GM12874 (cell line): ENCODE data around the gene NEURL1B.

ENCODE experiments used
- TF ChIP-seq, protein P1 (sequence below): IDR thresholded peaks from 2 replicates; pipeline ENCODE4 v1.5.1; 2011; ENCODE audit warnings: low read depth, mild to moderate bottlenecking, control low read depth, low read length, moderate library complexity; ENCODE audit not compliant: insufficient read depth

NEURL1B gene

GRCh38 chr5:172595596-172596455 lies 45.2 kb upstream of the NEURL1B start:
- TF ChIP-seq, protein P1, sequence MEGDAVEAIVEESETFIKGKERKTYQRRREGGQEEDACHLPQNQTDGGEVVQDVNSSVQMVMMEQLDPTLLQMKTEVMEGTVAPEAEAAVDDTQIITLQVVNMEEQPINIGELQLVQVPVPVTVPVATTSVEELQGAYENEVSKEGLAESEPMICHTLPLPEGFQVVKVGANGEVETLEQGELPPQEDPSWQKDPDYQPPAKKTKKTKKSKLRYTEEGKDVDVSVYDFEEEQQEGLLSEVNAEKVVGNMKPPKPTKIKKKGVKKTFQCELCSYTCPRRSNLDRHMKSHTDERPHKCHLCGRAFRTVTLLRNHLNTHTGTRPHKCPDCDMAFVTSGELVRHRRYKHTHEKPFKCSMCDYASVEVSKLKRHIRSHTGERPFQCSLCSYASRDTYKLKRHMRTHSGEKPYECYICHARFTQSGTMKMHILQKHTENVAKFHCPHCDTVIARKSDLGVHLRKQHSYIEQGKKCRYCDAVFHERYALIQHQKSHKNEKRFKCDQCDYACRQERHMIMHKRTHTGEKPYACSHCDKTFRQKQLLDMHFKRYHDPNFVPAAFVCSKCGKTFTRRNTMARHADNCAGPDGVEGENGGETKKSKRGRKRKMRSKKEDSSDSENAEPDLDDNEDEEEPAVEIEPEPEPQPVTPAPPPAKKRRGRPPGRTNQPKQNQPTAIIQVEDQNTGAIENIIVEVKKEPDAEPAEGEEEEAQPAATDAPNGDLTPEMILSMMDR = no peak

DNA sequence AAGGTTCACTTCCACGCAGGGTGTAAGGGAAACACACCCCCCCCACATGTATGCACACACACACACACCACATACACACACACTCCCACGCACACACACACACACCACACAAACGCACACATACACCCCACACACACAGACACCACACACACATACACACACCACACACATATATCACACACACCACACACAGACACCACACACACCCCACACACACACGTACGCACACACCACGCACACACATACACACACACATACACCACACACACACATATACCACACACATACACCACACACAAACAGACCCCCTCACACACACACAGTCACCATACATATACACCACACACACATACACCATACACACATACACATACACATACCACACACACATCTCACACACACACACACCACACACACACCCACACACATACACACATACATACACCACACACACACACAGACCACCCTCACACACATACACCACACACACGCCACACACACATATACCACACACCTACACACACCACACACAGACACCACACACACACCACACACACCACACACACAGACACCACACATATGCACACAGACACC lies 44.3 kb upstream of the NEURL1B start:
- TF ChIP-seq, protein P1 = no peak

GRCh38 chr5:172597755-172598155 lies 43.3 kb upstream of the NEURL1B start:
- TF ChIP-seq, protein P1 = no peak

DNA sequence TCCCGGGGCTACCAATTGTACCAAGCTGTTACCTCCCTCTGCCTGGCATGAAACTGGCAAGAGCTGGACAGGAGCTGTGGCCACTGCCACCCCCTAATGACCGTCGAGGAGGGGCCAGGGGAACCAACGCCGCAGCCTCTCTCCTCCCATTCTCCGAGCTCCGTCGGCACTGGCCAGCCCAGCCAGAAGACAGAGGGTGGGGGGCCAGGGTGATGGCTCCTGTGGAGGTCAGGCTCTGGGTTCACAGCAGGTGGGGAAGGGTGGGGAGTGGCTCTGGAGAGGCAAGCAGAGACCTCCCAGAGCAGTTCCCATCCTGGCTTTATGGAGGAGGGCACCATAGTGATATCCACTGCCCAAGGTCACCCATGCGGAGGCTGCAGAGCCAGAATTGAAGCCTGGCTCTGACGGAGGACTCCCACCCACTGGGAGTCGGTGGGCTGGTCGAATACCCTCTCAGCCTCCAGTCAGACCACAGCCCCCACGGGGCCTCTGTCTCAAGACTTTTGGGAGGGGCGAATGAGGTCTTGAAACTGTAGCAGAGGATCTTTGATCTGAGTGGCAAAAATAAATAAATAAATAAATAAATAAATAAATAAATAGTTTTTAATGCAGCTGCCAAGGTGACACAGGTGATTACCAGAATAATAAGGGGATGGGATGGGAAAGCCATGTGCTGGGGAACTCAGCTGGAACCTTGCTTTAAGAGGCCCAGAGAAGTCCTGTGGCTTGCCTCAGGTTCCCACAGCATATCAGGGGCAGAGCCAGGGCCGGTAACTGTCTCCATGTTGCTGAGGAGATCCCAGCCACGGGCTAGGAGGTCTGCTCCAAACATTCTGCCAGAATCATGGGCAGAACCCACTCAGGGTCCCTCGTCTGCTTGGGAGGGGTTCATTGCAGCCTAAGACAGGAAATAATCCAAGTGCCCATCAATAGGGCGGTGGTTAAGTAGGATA lies 42.5 kb upstream of the NEURL1B start:
- TF ChIP-seq, protein P1 = no peak

DNA sequence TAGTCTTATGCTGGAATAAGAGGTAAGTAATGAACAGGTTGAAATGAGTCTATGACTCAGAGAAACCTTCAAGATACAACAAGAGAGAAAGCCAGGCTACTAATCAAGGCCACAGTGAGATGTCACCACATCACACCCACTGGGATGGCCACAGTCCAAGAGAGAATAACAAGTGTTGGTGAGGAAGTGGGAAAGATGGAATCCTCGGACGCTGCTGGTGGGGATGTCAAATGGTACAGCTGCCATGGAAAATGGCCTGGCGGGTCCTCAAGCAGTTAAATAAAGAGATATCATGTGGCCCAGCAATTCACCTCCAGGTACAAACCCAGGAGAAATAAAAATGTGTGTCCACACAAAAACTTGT lies 41.9 kb upstream of the NEURL1B start:
- TF ChIP-seq, protein P1 = no peak

DNA sequence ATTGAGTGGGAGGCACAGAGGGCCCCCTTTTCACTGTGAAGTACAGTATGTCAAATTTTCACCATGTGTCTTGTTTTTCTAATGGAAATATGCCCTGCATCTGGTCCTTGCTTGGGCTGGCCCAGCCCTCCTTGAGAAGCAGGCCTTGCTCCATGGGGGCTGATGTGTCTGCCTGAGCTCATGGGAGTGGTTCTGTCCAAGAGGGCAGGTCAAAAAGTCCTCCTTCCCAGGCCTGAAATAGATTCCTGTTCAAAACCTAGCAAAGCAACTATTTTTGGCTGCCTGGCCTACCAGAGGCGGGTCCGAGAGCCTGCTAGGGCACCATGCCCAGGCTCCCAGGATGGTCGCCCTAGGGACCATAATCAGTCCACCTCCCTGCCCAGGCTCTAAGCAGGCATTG lies 40.5 kb upstream of the NEURL1B start:
- TF ChIP-seq, protein P1 = no peak

- TF ChIP-seq, protein P1 = no peak
Measured at GRCh38 chr5:172602783-172603231, 38.3 kb upstream of the NEURL1B start.
